Measurements from ENCODE around the gene TLR10.

Gene TLR10

GRCh38 chr4:38759790-38760122 lies 23.0 kb downstream of the TLR10 start:
- DNase-seq, result no peak

GRCh38 chr4:38759113-38759789 lies 23.5 kb downstream of the TLR10 start:
- DNase-seq, result no peak

- no peak for DNase-seq
Observed at GRCh38 chr4:38757945-38758600, 24.7 kb downstream of the TLR10 start.

DNA sequence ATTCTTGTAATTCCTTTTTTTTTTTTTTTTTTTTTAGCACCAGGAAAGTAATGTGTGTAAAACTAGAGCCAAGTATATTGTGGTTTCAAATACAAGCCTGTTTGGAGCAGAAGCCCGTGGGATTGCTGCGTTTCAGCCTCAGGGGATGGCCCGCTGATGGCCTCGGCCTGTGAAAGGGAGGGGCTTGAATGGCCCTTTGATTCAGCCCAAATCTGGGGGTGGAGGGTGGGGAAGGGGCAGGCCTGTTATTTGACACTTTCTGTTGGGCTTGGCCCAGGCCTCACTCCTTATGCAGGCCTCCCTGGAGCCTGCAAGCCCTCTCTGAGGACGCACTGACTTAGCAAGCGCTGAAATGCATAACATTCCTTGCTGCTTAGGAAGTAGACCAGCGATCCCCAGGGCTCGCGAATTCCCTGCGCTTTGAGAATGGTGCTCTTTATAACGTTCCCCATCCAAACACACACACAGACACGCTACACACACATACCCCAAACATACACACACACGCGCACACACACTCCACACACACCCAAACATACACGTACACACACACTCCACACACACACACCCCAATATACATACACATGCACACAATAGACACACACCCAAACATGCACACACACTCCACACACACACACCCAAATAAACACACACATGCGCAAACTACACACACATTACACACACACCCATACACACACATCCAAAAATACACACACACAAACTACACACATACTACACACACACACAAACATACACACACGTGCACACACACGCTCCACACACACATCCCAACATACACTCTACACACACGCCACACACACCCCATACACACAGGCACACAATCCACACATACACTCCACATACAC lies 29.6 kb downstream of the TLR10 start:
- no peak for DNase-seq

DNA sequence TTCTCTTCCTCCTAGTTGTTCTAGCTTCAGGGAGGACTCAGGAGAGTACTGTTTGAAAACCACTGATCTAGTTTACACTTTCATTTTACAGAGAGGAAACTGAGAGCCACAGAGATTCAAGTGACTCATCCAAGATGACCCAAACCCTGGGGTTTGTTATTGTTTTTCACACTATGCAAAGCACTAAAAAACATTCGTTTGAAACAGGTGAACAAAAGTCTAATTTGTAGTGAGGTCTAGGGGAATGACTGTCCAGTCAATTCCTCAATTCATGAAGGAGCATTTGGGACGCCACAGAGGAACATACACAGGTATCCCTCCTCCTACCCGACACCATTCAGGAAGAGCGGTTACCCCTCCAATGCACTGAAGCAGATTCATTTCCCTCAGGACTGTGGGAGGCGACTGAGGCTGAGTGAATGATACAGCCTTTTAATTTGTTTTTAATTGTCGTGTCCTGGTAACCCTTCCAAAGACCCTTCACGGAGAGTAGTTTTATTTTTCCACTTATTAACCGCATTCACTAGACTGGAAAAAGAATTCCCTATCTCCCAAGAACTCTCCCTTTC lies 30.3 kb downstream of the TLR10 start:
- DNase-seq, result no peak

DNA sequence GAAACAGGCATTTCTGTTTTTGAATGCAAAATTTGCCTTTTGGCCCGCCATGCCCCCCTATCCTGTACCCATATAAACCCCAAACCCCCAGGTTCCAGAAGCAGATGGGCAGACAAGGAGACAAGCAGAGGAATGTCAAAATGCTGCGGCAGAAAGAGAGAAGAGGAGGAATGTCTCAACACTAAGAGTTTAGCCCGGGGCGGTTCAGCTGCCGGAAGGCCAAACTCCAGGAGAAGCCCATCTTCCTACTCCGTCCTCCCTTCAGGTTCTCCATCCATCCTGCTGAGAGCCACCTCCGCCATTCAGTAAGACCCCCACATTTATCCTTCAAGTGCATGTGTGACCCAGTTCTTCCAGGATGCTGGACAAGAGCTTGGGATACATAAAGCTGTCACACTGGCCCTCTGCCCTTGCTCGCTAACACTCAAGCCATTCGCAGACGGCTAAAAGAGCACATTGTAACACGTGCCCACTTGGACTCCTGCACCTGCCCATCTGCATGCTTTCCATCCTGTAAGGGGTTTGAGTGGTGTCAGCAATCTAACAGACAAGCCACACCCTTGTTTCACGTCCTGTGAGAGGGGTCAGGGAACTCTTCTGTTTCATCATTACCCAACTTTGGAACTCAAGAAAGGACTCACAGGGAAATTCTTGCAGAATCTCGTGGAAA lies 31.3 kb downstream of the TLR10 start:
- DNase-seq, result no peak

GRCh38 chr4:38749336-38749735 lies 33.5 kb downstream of the TLR10 start:
- DNase-seq, result no peak

DNA sequence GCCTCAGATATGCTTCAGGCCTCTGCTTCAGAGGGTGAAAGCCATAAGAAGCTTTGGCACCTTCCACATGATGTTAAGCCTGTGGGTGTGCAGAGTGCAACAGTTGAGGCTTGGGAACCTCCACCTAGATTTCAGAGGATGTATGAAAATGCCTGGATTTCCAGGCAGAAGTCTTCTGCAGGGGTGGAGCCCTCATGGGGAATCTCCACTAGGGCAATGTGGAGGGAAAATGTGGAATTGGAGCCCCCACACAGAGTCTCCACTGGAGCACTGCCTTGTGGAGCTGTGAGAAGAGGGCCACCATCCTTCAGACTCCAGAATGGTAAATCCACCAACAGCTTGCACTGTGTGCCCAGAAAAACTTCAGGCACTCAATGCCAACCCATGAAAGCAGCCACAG lies 35.2 kb downstream of the TLR10 start:
- no peak for DNase-seq

DNA sequence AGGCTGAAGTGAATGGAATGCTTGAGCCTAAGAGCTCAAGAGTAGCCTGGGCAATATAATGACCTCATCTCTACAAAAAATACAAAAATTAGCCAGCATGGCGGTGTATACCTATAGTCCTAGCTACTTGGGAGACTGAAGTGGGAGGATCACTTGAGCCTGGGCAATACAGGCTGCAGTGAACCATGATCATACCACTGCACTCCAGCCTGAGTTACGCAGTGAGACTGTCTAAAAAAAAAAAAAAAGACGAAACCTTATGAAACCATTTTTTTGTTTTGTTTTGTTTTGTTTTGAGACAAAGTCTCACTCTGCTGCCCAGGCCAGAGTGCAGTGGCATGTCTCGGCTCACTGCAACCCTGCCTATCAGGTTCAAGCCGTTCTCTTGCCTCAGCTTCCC lies 36.9 kb downstream of the TLR10 start:
- no peak for DNase-seq

GRCh38 chr4:38743866-38744265 lies 38.9 kb downstream of the TLR10 start:
- no peak for DNase-seq

- DNase-seq, result no peak
Observed at GRCh38 chr4:38740303-38740702, 42.5 kb downstream of the TLR10 start.

DNA sequence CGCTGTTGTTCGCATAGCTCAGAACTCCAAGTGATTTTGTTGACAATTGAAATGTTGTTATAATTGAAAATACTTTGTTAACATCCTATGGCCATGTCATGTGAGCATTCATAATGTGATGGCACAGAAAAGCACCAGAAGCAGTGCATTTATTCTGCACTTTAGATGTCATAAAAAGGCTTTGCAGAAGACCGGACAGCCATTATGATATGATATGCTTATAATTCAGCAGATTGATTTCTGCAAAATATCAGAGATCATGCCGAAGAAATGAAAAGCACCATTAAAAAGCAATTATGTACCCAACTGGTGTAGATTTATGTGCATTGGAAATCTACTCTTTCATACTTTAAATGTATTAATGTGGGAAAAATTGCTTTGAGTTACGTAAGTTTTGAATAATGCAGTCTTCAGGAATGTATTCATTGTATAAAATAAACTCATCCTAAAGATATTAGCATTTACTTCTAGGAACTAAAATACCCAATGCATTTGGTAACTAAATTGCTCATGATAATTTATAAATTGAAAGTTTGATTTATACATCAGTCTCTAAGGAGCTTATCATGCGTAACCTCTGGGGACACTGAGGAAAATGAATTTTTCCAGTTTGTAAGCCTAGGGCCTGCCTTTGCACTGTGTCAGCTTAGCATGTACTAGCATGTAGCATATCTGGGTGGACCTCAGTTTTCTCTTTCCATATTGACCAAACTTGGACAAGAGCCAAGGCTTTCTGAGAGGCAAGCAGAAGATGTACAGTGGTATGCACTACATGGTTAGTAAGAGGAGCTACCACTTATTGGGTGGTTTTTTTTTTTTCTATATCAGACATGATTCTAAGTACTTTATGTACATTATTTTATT lies 43.6 kb downstream of the TLR10 start:
- DNase-seq, result no peak

- DNase-seq, result no peak
Observed at GRCh38 chr4:38735870-38736269, 46.9 kb downstream of the TLR10 start.

DNA sequence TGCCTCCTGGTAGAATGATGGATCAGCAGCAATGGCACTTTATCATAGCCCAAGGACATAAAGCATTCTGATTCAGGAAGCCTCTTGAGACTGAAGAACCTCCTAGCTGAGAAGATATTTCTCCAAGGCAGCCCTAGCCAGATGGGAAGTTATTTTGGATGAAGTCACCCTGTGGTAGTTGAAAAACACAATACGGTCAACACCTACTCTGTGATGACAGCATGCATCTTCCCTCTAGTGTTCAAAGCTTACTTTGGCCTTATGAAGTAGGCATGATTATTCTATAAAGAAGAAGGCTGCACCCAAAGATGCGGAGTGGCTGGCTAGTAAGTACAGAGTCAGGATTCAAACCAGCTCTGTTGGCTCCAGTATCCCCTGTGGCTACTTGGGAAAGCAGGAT lies 47.9 kb downstream of the TLR10 start:
- no peak for DNase-seq

- no peak for DNase-seq
Observed at GRCh38 chr4:38734446-38734845, 48.3 kb downstream of the TLR10 start.

GRCh38 chr4:38733663-38734062 lies 49.1 kb downstream of the TLR10 start:
- no peak for DNase-seq

DNA sequence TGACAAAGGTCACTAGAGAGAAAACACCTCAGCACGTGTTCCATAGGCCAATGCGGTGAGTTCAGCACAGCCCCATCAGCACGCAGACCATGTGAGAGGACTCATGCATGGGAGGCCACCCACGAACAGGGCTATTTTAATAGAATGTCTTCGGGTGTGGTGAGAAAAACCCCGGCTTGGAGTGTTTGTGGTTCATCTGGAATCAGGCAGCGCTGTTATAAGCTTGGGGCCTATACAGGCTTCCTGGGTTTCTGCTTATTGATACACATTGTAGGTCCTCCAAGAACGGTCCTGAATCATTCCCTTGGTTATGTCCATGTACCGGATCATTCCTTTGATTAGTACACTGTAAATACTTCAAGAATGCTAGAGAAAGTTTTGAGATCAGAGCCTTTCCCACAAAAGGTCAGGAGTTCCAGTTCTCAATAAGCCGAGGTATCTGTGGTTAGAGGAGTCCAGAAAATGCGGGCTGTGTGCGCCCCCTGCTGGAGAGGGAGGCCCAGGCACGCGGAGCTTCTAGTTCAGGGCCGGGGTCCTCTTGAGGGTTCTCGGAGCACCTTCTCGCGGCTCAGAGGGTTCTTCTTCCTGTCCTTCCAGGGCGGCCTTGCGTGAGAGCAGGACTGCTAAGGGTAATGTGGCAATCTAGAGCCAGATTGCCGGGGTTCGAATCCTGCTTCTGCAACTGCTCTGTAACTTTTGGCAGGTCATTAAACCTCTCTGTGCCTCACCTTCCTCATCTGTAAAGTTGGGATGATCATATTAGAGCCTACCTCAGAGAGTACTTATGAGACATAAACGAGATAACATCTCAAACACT lies 51.8 kb downstream of the TLR10 start:
- DNase-seq, result peak; percentile 27

- no peak for DNase-seq
Observed at GRCh38 chr4:38730493-38730829, 52.3 kb downstream of the TLR10 start.

GRCh38 chr4:38728631-38729141 lies 54.1 kb downstream of the TLR10 start:
- no peak for DNase-seq

- no peak for DNase-seq
Observed at GRCh38 chr4:38724475-38724808, 58.3 kb downstream of the TLR10 start.
